NCI-H2196 treated with DMSO at 0.1 percent for 48 hours (cell line): ENCODE measurements around the gene MAEA.
"Not testable (repeated sequence)": the region's sequence is repeated elsewhere in the genome, so short reads cannot be mapped to it uniquely, and the experiment has no call there.

Experiments
- DNase-seq: peaks from one replicate; lab custom pipeline; 2025; ENCODE audit not compliant: unreplicated experiment; lab: John Stamatoyannopoulos, UW

MAEA gene

GRCh38 chr4:1277667-1278665 lies 11.7 kb upstream of the MAEA start:
- DNase-seq: no peak

- no peak for DNase-seq
Observed at GRCh38 chr4:1279253-1279652, 10.4 kb upstream of the MAEA start.

GRCh38 chr4:1283711-1284110 lies 6.0 kb upstream of the MAEA start:
- DNase-seq: no peak

- no peak for DNase-seq
Observed at GRCh38 chr4:1285151-1285789, 4.4 kb upstream of the MAEA start.

GRCh38 chr4:1285790-1286553 lies 3.7 kb upstream of the MAEA start:
- DNase-seq: no peak

- DNase-seq: no peak
Observed at GRCh38 chr4:1288786-1289185, 905 bp upstream of the MAEA start.

GRCh38 chr4:1290165-1290977 lies 680 bp downstream of the MAEA start:
- no peak for DNase-seq

- no peak for DNase-seq
Observed at GRCh38 chr4:1291091-1291490, 1.4 kb downstream of the MAEA start.

- DNase-seq: no peak
Observed at GRCh38 chr4:1291996-1292702, 2.5 kb downstream of the MAEA start.

- not testable (repeated sequence) for DNase-seq
Observed at GRCh38 chr4:1292703-1293011, 3.0 kb downstream of the MAEA start.

GRCh38 chr4:1293531-1293941 lies 3.8 kb downstream of the MAEA start:
- DNase-seq: no peak

- no peak for DNase-seq
Observed at GRCh38 chr4:1293991-1294390, 4.3 kb downstream of the MAEA start.

- DNase-seq: no peak
Observed at GRCh38 chr4:1294424-1294823, 4.7 kb downstream of the MAEA start.

- no peak for DNase-seq
Observed at GRCh38 chr4:1294891-1295290, 5.2 kb downstream of the MAEA start.

GRCh38 chr4:1295405-1296055 lies 5.8 kb downstream of the MAEA start:
- DNase-seq: no peak

GRCh38 chr4:1296324-1297022 lies 6.8 kb downstream of the MAEA start:
- DNase-seq: no peak

- no peak for DNase-seq
Observed at GRCh38 chr4:1297023-1297395, 7.3 kb downstream of the MAEA start.

- no peak for DNase-seq
Observed at GRCh38 chr4:1297456-1298325, 8.0 kb downstream of the MAEA start.
